ENCODE measurements around the gene BCL2A1. TPM values are rescaled to one million over a fixed set of nuclear protein-coding genes. Genes with fewer than 3 reads are reported as not detected.

The BCL2A1 gene
- total RNA-seq, 1 experiment from 2014 or later = not detected

DNA sequence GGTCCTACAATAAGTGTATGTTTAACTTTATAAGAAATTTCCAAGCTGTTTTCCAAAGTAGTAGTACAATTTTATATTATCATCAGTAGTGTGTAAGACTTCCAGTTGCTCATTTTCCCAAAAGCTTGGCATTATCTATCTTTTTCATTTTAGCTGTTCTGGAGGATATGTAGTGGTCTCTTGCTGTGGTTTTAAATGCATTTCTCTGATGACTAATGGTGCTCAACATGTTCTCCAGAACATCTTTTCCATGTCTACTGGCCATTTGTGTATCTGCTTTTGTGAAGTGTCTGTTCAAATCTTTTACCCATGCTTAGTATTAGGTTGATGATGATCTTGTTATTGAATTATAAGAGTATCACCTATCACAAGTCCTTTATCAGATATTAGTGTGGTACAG is 13.3 kb downstream of the BCL2A1 start:
- Histone ChIP-seq H3T11ph (ENCODE audit: low read length) (no peak overlapping the region), H2BK5ac (ENCODE audit: insufficient read length, low read length) (no peak overlapping the region), H2AK5ac (ENCODE audit: insufficient read length, low read length) (no peak overlapping the region), H3K14ac (ENCODE audit: insufficient read depth, low read length) (no peak overlapping the region), H2BK120ac (ENCODE audit: low read depth, low read length, poor library complexity, severe bottlenecking) (no peak overlapping the region), H4K5ac (ENCODE audit: insufficient read length, low read depth, low read length) (no peak overlapping the region), H2BK20ac (ENCODE audit: low read depth, low read length, poor library complexity, severe bottlenecking) (no peak overlapping the region), H3K4me2 (ENCODE audit: insufficient read depth, insufficient read length, low read length) (no peak overlapping the region), H4K91ac (ENCODE audit: insufficient read length, low read depth, low read length) (no peak overlapping the region), H3K27me3 (ENCODE audit: insufficient read depth, low read length) (no peaks in the 10 kb centered on the region), H3K18ac (ENCODE audit: insufficient read length, low read depth, low read length) (no peak overlapping the region), H3K23me2 (ENCODE audit: insufficient read length, low read depth, low read length, poor library complexity, severe bottlenecking) (no peaks in the 10 kb centered on the region), H2BK12ac (ENCODE audit: insufficient read length, low read depth, low read length) (no peak overlapping the region), H3K56ac (ENCODE audit: insufficient read length, low read depth, low read length) (no peak overlapping the region), H4K20me1 (ENCODE audit: control insufficient read depth, insufficient read depth, insufficient read length) (no peaks in the 10 kb centered on the region), H4K8ac (replicated peaks; ENCODE audit: insufficient read length, low read depth, low read length) (no peak overlapping the region), H3K23ac (ENCODE audit: insufficient read length, low read depth, low read length) (no peak overlapping the region), H3K79me2 (ENCODE audit: insufficient read depth, low read length) (no peaks in the 10 kb centered on the region), H3K9ac (ENCODE audit: extremely low read depth, insufficient read length, low read length) (no peak overlapping the region), H2BK15ac (ENCODE audit: low read depth, low read length) (no peak overlapping the region), H2AFZ (ENCODE audit: low read length) (no peak overlapping the region), H3K4ac (ENCODE audit: low read depth, low read length) (no peak overlapping the region), H3K27ac (ENCODE audit: insufficient read length, low read depth, low read length) (no peak overlapping the region), H3K9me3 (ENCODE audit: control insufficient read depth, low read depth, low read length) (no peaks in the 10 kb centered on the region), H3K4me1 (ENCODE audit: insufficient read depth, low read length) (no peaks in the 10 kb centered on the region), H3K79me1 (ENCODE audit: insufficient read depth, low read depth, low read length, poor library complexity, severe bottlenecking) (no peaks in the 10 kb centered on the region)
- H3K27ac Mint-ChIP-seq = no peak overlapping the region
- no peaks in the 10 kb centered on the region; the same call in 1 of the 2 replicates for H3K27me3 Mint-ChIP-seq (ENCODE audit: low read depth)
- H3K4me3 Mint-ChIP-seq = no peak overlapping the region
- DNase-seq = no peak
- H3K9me3 Mint-ChIP-seq = no peaks in the 10 kb centered on the region
- peaks cover 2 to 3% of the 10 kb centered on the region in 2 experiments; a peak in 3 of 4 replicates for H3K4me1 Mint-ChIP-seq
- H3K36me3 Mint-ChIP-seq (ENCODE audit: insufficient read depth in 1 of 3, low read depth in 3 of 3) = no peaks in the 10 kb centered on the region
- TF ChIP-seq, protein P1, sequence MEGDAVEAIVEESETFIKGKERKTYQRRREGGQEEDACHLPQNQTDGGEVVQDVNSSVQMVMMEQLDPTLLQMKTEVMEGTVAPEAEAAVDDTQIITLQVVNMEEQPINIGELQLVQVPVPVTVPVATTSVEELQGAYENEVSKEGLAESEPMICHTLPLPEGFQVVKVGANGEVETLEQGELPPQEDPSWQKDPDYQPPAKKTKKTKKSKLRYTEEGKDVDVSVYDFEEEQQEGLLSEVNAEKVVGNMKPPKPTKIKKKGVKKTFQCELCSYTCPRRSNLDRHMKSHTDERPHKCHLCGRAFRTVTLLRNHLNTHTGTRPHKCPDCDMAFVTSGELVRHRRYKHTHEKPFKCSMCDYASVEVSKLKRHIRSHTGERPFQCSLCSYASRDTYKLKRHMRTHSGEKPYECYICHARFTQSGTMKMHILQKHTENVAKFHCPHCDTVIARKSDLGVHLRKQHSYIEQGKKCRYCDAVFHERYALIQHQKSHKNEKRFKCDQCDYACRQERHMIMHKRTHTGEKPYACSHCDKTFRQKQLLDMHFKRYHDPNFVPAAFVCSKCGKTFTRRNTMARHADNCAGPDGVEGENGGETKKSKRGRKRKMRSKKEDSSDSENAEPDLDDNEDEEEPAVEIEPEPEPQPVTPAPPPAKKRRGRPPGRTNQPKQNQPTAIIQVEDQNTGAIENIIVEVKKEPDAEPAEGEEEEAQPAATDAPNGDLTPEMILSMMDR (conservative IDR thresholded peaks at IDR 0.05) = no peak
